PC-9 (cell line): ENCODE results near the gene GCNT2.

Experiments
- EZH2 ChIP-seq: fragments of 200-600 bp; sonication (generic); IDR thresholded peaks from 2 replicates; pipeline ENCODE4 v1.8.0; 2017; ENCODE audit warnings: antibody characterized with exemption, low read depth
- TF ChIP-seq, protein P1 (sequence below): fragments of 200-600 bp; sonication (generic); conservative IDR thresholded peaks from 2 replicates; pipeline ENCODE4 v1.6.1; 2017; ENCODE audit warnings: mixed run types, antibody characterized with exemption, mild to moderate bottlenecking, moderate library complexity

DNA sequence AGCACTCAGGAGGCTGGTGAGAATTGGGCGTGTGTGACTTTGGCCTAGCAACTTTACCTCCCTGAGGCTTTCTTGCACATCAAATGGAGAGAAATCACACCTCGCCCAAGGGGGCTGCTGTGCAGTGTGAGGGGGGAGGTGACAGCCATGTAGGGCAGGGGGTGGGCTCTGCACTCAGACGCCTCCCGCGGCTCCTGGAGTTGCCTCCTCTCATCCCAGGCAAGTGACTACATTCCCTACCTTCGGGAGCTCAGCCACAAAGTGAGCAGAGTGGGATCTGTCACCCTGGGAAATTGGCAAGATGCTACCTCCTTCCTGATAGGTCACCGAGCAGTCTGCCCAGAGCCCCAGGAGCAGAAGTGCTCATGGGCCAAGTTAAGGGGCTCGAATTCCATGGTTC lies 56.0 kb downstream of the GCNT2 start:
- TF ChIP-seq, protein P1, sequence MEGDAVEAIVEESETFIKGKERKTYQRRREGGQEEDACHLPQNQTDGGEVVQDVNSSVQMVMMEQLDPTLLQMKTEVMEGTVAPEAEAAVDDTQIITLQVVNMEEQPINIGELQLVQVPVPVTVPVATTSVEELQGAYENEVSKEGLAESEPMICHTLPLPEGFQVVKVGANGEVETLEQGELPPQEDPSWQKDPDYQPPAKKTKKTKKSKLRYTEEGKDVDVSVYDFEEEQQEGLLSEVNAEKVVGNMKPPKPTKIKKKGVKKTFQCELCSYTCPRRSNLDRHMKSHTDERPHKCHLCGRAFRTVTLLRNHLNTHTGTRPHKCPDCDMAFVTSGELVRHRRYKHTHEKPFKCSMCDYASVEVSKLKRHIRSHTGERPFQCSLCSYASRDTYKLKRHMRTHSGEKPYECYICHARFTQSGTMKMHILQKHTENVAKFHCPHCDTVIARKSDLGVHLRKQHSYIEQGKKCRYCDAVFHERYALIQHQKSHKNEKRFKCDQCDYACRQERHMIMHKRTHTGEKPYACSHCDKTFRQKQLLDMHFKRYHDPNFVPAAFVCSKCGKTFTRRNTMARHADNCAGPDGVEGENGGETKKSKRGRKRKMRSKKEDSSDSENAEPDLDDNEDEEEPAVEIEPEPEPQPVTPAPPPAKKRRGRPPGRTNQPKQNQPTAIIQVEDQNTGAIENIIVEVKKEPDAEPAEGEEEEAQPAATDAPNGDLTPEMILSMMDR = no peak
- TF ChIP-seq EZH2 = no peak
